ENCODE data around the gene PRKAR1A. TPM values are rescaled to one million over a fixed set of nuclear protein-coding genes. Genes with fewer than 3 reads are reported as not detected.
A peak's percentile ranks its signal among the peaks of the same experiment; 100 is the strongest.

Gene PRKAR1A
- total and polyA plus RNA-seq, 2 of the 8 experiments (the other 6 are each of a cell fraction or from before 2014, with no cell fraction given) = 39.3 to 149 TPM

GRCh38 chr17:68598545-68598961 is 86.3 kb downstream of the PRKAR1A start:
- H3K14ac ChIP-seq (ENCODE audit: insufficient read length) = no peak overlapping the region
- H4K5ac ChIP-seq (ENCODE audit: insufficient read length, low read depth, low read length) = no peak overlapping the region
- no peak overlapping the region for H2BK12ac ChIP-seq (ENCODE audit: low read depth, low read length)
- peaks cover 0 to 15% (median 6%) of the 10 kb centered on the region in 4 experiments; a peak in 5 of 7 replicates for H3K4me1 ChIP-seq (replicated peaks in 1 of 4; ENCODE audit: control insufficient read depth in 3 of 4, insufficient read depth in 4 of 4, low read length in 3 of 4)
- H3K36me3 ChIP-seq (ENCODE audit: control insufficient read depth in 2 of 4, insufficient read depth in 4 of 4, low read length in 3 of 4) = peaks cover 0 to 13% (median 0%) of the 10 kb centered on the region in 4 experiments; a peak in 2 of 8 replicates
- no peak overlapping the region for H2BK5ac ChIP-seq (ENCODE audit: low read depth, low read length)
- no peak overlapping the region for H3K4ac ChIP-seq (replicated peaks; ENCODE audit: insufficient read length, low read depth, low read length)
- H3K56ac ChIP-seq (replicated peaks; ENCODE audit: insufficient read length, low read depth, low read length) = no peak overlapping the region
- H3K4me3 ChIP-seq (ENCODE audit: extremely low read depth in 1 of 4, insufficient read depth in 2 of 4, low read depth in 3 of 4, low read length in 4 of 4) = peak overlapping the region in 2 of 4 experiments; percentile 90 to 91; a peak in 5 of 8 replicates
- no peak overlapping the region for H2BK15ac ChIP-seq (ENCODE audit: low read length)
- no peak overlapping the region for H2BK120ac ChIP-seq (replicated peaks; ENCODE audit: low read depth, low read length)
- H3K18ac ChIP-seq (ENCODE audit: extremely low read depth, low read length) = no peak overlapping the region
- H3K4me2 ChIP-seq (ENCODE audit: insufficient read depth in 1 of 2, low read depth in 2 of 2, low read length in 2 of 2) = peak overlapping the region in 1 of 2 experiments; percentile 97; a peak in 3 of 4 replicates
- H3K9me3 ChIP-seq (ENCODE audit: insufficient read depth in 2 of 2, low read depth in 1 of 2, low read length in 1 of 2) = no peaks in the 10 kb centered on the region
- peaks cover 0 to 25% (median 16%) of the 10 kb centered on the region in 4 experiments; a peak in 6 of 7 replicates for H3K27me3 ChIP-seq (replicated peaks in 1 of 4; ENCODE audit: control insufficient read depth in 3 of 4, extremely low read depth in 1 of 4, insufficient read depth in 3 of 4, low read length in 3 of 4)
- ChIA-PET POLR2A (ENCODE audit: partially characterized antibody) (no interaction called here), CTCF (ENCODE audit: partially characterized antibody) (no interaction called here)
- no peak overlapping the region for H4K91ac ChIP-seq (replicated peaks; ENCODE audit: insufficient read length, low read length)
- peaks cover 12% of the 10 kb centered on the region for H3K23me2 ChIP-seq (ENCODE audit: low read depth, low read length)
- peak overlapping the region in 1 of 4 experiments; percentile 41; a peak in 1 of 7 replicates for H3K9ac ChIP-seq (replicated peaks in 1 of 4; ENCODE audit: extremely low read depth in 1 of 4, low read depth in 3 of 4, low read length in 3 of 4)
- H4K8ac ChIP-seq (ENCODE audit: extremely low read depth, insufficient read depth, low read length) = no peak overlapping the region
- no peaks in the 10 kb centered on the region; the same call in 1 of the 2 replicates for H3K79me1 ChIP-seq (ENCODE audit: low read depth, low read length)
- FAIRE-seq (no peak), DNase-seq (ENCODE audit: low read depth in 1 of 2, low spot score in 2 of 2) (no peak)
- 83% methylated on average over 4 of the region's 4 CpGs; no CpG with 5 or more reads in 1 of the 2 experiments for WGBS, 2 experiments (ENCODE audit: extremely low coverage in 1 of 2, insufficient coverage in 1 of 2, insufficient read length in 1 of 2, insufficient replicate concordance in 2 of 2, low coverage in 1 of 2, low lambda C conversion rate in 2 of 2, missing lambda C conversion rate in 1 of 2)
- no peak for TF ChIP-seq E2F6 (IDR thresholded peaks at IDR 0.05)
- H3K27ac ChIP-seq (ENCODE audit: low read depth, low read length) = no peak overlapping the region
- no peaks in the 10 kb centered on the region for H4K20me1 ChIP-seq (replicated peaks in 1 of 2; ENCODE audit: control insufficient read depth in 1 of 2, insufficient read depth in 2 of 2, low read length in 2 of 2)
- H3K79me2 ChIP-seq (ENCODE audit: control insufficient read depth in 1 of 2, insufficient read depth in 2 of 2, low read length in 2 of 2) = peaks cover 0 to 5% of the 10 kb centered on the region in 2 experiments; a peak in 2 of 4 replicates
- no peak overlapping the region for H2AK5ac ChIP-seq (ENCODE audit: low read depth, low read length)
- no peak overlapping the region for H3K23ac ChIP-seq (ENCODE audit: insufficient read length)
- H2BK20ac ChIP-seq (ENCODE audit: low read length) = no peak overlapping the region
- H2AFZ ChIP-seq (ENCODE audit: low read length) = no peak overlapping the region
